ENCODE results near the gene SLC29A1. TPM values are rescaled to one million over a fixed set of nuclear protein-coding genes. Genes with fewer than 3 reads are reported as not detected.

The SLC29A1 gene
- total and polyA plus RNA-seq, 9 of the 15 experiments (the other 6 are each of a cell fraction or from before 2014, with no cell fraction given): 18.9 to 170 (median 57.7) TPM

- peak; percentile 49; the same call in 1 of the 2 replicates for TF ChIP-seq ZBTB9 (CRISPR knock-in tag; IDR thresholded peaks at IDR 0.05)
- TF ChIP-seq ZNF551 (CRISPR knock-in tag; IDR thresholded peaks at IDR 0.05): no peak
- peak; percentile 82 for TF ChIP-seq RB1 (IDR thresholded peaks at IDR 0.05; ENCODE audit: low read depth)
- TF ChIP-seq HMG20B (CRISPR knock-in tag; IDR thresholded peaks at IDR 0.05): no peak
- no peak for TF ChIP-seq CEBPB (tag; IDR thresholded peaks at IDR 0.05)
- peak; percentile 26; the same call in 1 of the 2 replicates for TF ChIP-seq ESRRA (IDR thresholded peaks at IDR 0.05; ENCODE audit: borderline replicate concordance, low read depth)
- no peak for TF ChIP-seq ZNF280A (IDR thresholded peaks at IDR 0.05; ENCODE audit: low read depth, partially characterized antibody)
- peak; percentile 63 for TF ChIP-seq POLR2AphosphoS5 (IDR thresholded peaks at IDR 0.05; ENCODE audit: control insufficient read depth, insufficient read depth, low read depth, low read length)
- TF ChIP-seq ZNF134 (CRISPR knock-in tag; conservative IDR thresholded peaks at IDR 0.05): peak; percentile 58; the same call in 1 of the 2 replicates
- TF ChIP-seq FOXP1 (CRISPR knock-in tag; IDR thresholded peaks at IDR 0.05): peak; percentile 75
- peak; percentile 6; the same call in 1 of the 2 replicates for TF ChIP-seq PKNOX1 (IDR thresholded peaks at IDR 0.05)
- TF ChIP-seq, protein P1, sequence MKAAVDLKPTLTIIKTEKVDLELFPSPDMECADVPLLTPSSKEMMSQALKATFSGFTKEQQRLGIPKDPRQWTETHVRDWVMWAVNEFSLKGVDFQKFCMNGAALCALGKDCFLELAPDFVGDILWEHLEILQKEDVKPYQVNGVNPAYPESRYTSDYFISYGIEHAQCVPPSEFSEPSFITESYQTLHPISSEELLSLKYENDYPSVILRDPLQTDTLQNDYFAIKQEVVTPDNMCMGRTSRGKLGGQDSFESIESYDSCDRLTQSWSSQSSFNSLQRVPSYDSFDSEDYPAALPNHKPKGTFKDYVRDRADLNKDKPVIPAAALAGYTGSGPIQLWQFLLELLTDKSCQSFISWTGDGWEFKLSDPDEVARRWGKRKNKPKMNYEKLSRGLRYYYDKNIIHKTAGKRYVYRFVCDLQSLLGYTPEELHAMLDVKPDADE (conservative IDR thresholded peaks at IDR 0.05; ENCODE audit: control insufficient read depth, low read depth, low read length): peak; percentile 54
- TF ChIP-seq MAFG (tag; conservative IDR thresholded peaks at IDR 0.05): no peak
- TF ChIP-seq, protein P2, sequence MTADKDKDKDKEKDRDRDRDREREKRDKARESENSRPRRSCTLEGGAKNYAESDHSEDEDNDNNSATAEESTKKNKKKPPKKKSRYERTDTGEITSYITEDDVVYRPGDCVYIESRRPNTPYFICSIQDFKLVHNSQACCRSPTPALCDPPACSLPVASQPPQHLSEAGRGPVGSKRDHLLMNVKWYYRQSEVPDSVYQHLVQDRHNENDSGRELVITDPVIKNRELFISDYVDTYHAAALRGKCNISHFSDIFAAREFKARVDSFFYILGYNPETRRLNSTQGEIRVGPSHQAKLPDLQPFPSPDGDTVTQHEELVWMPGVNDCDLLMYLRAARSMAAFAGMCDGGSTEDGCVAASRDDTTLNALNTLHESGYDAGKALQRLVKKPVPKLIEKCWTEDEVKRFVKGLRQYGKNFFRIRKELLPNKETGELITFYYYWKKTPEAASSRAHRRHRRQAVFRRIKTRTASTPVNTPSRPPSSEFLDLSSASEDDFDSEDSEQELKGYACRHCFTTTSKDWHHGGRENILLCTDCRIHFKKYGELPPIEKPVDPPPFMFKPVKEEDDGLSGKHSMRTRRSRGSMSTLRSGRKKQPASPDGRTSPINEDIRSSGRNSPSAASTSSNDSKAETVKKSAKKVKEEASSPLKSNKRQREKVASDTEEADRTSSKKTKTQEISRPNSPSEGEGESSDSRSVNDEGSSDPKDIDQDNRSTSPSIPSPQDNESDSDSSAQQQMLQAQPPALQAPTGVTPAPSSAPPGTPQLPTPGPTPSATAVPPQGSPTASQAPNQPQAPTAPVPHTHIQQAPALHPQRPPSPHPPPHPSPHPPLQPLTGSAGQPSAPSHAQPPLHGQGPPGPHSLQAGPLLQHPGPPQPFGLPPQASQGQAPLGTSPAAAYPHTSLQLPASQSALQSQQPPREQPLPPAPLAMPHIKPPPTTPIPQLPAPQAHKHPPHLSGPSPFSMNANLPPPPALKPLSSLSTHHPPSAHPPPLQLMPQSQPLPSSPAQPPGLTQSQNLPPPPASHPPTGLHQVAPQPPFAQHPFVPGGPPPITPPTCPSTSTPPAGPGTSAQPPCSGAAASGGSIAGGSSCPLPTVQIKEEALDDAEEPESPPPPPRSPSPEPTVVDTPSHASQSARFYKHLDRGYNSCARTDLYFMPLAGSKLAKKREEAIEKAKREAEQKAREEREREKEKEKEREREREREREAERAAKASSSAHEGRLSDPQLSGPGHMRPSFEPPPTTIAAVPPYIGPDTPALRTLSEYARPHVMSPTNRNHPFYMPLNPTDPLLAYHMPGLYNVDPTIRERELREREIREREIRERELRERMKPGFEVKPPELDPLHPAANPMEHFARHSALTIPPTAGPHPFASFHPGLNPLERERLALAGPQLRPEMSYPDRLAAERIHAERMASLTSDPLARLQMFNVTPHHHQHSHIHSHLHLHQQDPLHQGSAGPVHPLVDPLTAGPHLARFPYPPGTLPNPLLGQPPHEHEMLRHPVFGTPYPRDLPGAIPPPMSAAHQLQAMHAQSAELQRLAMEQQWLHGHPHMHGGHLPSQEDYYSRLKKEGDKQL (CRISPR knock-in tag; IDR thresholded peaks at IDR 0.05; ENCODE audit: borderline replicate concordance): peak; percentile 81; the same call in 1 of the 2 replicates
These were observed 41.8 kb downstream of the SLC29A1 start, which contains the start of gene NFKBIE (continued) for GRCh38 chr6:44265007-44265721.
